GM06990 (cell line): ENCODE results near the gene PALLD.
A peak's percentile ranks its signal among the peaks of the same experiment; 100 is the strongest.

ENCODE experiments used
- DNase-seq: peaks from one replicate; pipeline ENCODE4 v3.0.0-alpha.2; 2011; ENCODE audit not compliant: insufficient read length; ENCODE audit errors: extremely low read depth
- H3K27me3 ChIP-seq: replicated peaks from 2 replicates; pipeline ENCODE4 v1.6.0; 2011; ENCODE audit warnings: low read length; ENCODE audit not compliant: control insufficient read depth, insufficient read depth
- H3K36me3 ChIP-seq: 2 replicates; pipeline ENCODE4 v1.5.1; 2011; ENCODE audit warnings: low read length; ENCODE audit not compliant: control insufficient read depth, insufficient read depth
- H3K4me3 ChIP-seq: replicated peaks from 2 replicates; pipeline ENCODE4 v1.5.1; 2011; ENCODE audit warnings: low read depth, mild to moderate bottlenecking, control low read depth, low read length
- TF ChIP-seq, protein P1 (sequence below): IDR thresholded peaks from 2 replicates; pipeline ENCODE4 v1.5.1; 2011; ENCODE audit warnings: low read length, control low read depth, mild to moderate bottlenecking, inconsistent platforms; ENCODE audit not compliant: insufficient read depth, poor library complexity, severe bottlenecking

The PALLD gene

DNA sequence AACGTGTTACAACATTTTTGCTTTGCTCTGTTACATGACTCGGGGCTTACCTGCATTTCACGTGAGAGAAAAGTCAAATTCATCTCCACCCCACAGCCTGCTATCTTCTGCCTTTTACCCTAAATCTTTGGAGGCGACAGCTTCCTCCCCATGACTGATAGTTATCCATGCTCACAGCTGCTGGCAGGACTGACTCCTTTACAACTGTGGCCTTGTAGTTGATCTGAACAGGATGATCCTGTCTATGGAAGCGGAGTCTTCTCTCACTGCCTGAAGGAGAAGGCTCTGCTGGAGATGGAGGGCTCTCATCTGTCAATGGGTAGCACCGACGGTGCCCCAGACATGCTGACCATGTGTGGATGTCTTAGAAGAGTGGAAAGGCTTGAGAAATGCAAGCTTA lies 362.2 kb downstream of the PALLD start:
- no peak for DNase-seq
- Histone ChIP-seq H3K27me3 (no peaks in the 10 kb centered on the region), H3K36me3 (no peaks in the 10 kb centered on the region), H3K4me3 (no peak overlapping the region)
- TF ChIP-seq, protein P1, sequence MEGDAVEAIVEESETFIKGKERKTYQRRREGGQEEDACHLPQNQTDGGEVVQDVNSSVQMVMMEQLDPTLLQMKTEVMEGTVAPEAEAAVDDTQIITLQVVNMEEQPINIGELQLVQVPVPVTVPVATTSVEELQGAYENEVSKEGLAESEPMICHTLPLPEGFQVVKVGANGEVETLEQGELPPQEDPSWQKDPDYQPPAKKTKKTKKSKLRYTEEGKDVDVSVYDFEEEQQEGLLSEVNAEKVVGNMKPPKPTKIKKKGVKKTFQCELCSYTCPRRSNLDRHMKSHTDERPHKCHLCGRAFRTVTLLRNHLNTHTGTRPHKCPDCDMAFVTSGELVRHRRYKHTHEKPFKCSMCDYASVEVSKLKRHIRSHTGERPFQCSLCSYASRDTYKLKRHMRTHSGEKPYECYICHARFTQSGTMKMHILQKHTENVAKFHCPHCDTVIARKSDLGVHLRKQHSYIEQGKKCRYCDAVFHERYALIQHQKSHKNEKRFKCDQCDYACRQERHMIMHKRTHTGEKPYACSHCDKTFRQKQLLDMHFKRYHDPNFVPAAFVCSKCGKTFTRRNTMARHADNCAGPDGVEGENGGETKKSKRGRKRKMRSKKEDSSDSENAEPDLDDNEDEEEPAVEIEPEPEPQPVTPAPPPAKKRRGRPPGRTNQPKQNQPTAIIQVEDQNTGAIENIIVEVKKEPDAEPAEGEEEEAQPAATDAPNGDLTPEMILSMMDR, result no peak

DNA sequence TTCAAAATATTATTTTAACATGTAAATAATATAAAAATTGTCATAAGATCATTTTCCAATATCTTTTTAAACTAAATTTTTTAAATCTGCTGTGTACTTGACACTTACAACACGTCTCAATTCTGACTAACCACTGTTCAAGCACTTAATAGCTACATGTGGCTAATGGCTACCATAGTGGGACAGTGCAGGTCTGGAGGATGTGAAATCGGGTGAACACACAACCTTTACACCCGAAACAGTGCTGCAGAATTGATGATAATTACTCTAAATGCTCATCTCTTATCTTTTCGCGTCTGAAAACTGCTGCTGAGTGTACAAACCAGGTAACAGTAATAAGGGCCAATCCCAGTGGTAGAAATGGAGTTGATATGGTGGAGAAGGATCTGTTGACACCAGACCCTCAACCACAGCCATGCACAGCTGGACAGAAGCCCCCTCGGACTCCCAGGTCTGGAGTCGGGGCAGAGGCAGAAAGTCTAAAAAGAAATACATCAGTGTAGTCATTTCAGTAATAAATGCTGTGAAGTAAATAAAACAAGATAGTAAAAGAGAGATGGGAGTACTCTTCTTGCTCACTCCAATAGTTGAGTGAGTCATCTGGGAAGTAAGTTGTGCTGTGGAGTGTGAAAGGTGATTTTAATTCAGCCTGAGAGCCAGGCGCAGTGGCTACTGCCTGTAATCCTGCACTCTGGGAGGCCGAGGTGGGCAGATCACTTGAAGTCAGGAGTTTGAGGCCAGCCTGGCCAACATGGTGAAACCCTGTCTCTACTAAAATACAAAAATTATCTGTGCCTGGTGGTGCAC lies 363.2 kb downstream of the PALLD start:
- no peaks in the 10 kb centered on the region for H3K36me3 ChIP-seq
- no peak overlapping the region for H3K4me3 ChIP-seq
- DNase-seq, result peak; percentile 49
- H3K27me3 ChIP-seq, result no peaks in the 10 kb centered on the region
- TF ChIP-seq, protein P1, result no peak

DNA sequence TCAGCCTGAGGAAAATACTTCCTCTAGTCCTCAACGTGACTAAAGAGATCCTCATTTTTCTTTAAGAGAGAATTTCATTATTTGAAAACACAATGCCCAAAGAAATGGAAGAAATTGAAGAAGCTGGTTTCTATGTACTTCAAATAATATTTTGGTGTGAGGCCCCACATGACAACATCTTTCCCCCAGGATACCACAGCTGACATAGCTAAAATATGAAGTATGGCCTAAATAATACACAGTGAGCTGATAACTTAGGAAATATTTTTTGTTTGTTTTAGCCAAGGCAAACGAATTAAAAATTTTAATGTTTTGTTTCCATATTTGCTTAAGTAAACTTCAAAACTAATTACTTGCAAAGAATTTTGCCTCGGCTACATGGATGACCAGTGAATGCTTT lies 364.0 kb downstream of the PALLD start:
- no peak for DNase-seq
- TF ChIP-seq, protein P1, result no peak
- H3K36me3 ChIP-seq, result no peaks in the 10 kb centered on the region

DNA sequence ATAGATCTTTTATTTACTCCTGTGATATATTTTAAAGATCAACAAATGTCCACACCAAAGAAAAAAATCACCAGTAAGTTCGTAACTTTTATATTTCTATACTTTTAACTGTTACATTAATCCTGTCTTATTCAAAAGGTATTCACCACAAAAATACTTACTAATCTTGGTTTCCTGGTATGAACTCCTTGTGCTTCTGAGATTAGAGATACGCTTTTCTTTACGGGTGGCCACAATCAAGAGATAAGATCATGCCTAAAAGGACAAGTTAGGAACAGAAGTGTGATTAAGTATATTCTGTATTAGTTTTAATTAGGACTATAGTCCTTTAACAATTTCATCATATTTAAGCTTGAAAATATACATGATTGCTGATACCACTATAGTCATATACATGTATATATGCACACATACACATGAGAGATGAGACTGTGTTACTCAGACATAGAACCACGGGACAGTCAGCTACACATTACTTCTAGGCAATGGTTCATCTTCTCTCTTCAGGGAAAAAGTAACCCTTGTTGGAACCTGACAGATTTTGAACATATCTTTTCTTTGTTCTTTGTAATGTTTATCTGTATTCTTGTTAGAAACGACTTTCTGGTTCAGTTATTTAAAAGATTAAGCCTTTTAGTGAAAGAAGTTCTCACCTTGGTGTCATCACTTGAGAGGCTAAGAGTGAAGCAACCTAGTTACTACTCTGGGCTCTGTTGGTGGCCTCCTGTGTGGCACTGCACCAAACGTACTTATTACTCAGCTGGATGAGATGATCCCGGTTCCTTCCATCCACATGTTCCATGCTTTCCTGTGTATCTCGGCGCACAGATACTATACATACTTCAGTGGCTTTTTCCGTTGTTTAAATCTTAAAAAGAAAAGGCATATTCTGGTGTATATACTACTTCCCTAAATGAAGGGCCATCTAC lies 367.1 kb downstream of the PALLD start:
- no peak overlapping the region for H3K4me3 ChIP-seq
- DNase-seq, result no peak
- no peaks in the 10 kb centered on the region for H3K36me3 ChIP-seq
- TF ChIP-seq, protein P1, result no peak
- no peaks in the 10 kb centered on the region for H3K27me3 ChIP-seq

More for the DNA sequence above, 364.0 kb downstream of the PALLD start:
- no peak overlapping the region for H3K4me3 ChIP-seq
- no peaks in the 10 kb centered on the region for H3K27me3 ChIP-seq

DNA sequence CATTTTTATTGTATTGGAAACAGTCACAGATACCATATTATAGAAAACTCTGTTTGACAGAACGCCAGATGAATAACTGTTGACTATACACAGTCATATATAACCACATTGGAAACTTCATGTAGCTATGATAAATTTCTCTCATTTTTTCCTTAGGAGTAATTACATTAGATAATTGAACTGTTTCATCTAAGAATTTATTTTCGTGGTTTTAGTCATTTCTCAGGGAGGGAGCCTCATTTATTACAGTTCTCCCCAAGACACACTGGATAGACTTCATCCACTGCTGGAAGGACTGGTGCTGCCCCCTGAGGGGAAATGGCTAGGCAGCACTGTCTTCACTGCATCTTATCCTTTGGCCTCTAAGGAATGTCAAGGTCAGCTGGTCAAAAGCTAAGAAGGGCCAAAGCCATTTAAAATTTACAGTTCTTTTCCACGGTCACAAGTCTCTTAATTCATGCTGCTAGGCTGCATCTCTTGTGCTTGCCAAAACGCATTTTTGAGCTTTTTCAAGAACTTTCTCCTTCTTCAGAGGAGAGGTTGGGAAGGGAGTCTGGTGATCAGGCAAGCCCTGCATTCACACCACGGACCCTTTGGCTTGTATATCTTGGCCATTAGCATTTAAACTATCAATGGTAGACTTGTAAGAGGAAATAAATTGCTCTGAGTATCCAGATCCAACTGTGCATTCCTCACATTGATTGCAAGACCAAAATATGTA lies 368.1 kb downstream of the PALLD start:
- Histone ChIP-seq H3K27me3 (no peaks in the 10 kb centered on the region), H3K4me3 (no peak overlapping the region), H3K36me3 (no peaks in the 10 kb centered on the region)
- DNase-seq, result no peak
- TF ChIP-seq, protein P1, result peak; percentile 11
